Right forelimb (tissue), 1 donor: ENCODE measurements around the gene JAK2.
A peak's percentile ranks its signal among the peaks of the same experiment; 100 is the strongest.
"Not testable (repeated sequence)": the region's sequence is repeated elsewhere in the genome, so short reads cannot be mapped to it uniquely, and the experiment has no call there.

Experiments
- DNase-seq: peaks from one replicate; pipeline ENCODE4 v3.0.0-alpha.2; 2018

JAK2 gene

DNA sequence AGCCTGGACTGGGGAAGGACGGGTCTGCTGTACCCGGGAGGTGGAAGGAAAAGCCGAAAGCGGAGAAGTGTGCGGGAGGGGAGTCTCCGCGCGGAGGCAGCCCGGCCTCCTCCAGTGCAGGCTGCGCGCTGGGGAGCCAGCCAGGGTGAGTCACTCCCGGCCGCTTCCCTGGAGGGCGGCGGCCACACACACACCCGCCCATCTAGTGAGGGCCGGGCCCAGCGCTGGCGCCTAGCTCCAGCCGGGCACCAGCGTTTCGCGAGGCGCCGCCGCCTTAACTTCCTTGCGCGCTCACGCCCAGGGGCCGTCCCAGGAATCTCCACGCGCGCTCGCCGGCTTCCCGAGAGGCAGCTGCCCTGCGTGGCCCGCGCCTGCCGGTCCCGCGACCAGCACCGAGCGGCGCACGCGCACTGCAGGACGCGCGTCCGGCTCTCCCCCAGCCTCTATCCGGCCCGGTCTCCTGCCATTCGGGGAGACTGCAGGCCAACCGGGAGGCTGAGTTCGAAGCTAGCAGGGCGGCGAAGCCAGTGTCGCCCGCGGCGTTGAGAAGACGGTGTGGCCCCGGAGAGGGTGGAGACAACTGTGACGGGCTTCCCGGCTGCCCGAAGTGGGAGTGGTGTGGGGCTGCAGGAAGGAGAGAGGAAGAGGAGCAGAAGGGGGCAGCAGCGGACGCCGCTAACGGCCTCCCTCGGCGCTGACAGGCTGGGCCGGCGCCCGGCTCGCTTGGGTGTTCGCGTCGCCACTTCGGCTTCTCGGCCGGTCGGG lies at the start of gene JAK2:
Gene JAK2, plus strand, starts transcription at position 652 of the 765 bp plus-strand sequence. CDS start 36,716 bp downstream, outside the sequence.
- peak; percentile 94 for DNase-seq

DNA sequence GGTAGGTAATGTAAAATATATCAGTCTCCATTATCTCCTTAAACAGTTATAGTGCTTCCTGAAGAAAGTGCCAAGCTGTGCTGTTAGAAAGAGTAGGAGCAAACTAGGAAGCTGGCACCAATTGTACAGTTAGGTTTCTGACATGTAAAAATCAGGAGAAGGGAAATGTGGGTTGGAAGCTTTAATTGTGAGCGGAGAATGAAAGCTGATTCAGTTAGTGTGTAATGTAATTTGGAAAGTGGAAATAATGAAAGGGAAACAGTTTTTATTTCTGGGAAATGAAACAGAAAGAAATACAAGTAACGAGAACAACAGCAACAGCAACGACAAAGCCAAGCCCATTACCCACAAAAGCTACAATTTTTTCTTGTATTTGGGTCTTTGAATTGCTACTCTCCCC lies 48.8 kb upstream of the JAK2 start:
- DNase-seq, result no peak

DNA sequence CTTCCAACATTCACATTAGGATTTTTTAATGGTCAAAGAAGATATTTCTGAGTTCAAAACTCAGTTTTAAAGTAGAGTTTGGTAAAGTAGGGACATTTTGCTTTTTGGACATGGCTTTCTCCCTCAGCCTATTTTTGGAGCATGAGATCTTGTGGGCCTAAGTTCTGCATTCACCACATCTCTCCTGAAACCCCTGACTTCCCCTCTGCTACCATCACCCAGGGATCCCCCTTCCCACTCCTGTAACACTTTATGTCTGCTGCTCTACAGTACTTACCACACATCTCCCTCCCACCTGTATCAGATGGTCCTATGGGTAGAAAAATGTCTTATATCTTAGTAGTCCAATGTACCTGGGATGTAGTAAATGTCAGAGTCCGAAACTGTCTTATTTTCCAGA lies 48.2 kb upstream of the JAK2 start:
- no peak for DNase-seq

DNA sequence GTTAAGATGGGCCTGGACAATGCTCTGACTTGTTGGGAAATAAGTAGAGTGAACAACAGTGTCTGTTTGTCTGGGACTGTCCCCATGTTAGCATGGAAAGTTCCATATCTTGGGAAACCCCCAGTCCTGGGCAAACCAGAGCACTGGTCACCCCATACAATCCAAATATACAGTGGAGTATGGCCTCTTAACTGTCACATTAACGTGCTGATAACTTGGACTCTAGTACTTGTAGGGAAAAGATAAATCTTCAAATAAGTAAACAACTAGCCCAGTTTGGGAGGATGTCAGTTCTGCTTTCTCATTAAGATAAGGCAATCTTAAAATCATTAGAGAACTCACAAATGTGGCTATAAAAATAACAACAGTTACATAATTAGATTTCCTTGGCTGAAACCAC lies 47.6 kb upstream of the JAK2 start:
- DNase-seq, result no peak

DNA sequence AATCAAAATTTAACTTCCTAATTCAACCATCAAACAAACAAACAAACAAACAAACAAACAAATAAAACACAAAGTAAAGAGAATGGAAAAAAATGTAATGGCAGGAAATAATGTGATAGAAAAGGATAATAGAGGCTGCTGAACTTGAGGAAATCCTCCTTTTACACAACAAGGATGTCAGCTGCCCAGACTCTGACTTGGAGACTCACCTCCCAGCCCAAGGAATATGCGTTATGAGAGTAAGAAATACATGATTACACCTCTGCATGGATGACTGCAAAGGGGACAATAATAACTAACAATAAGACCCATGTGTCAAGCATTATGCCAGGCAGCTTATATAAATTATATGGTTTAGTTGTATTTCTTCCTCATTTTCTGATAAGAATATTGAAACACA lies 46.6 kb upstream of the JAK2 start:
- no peak for DNase-seq

DNA sequence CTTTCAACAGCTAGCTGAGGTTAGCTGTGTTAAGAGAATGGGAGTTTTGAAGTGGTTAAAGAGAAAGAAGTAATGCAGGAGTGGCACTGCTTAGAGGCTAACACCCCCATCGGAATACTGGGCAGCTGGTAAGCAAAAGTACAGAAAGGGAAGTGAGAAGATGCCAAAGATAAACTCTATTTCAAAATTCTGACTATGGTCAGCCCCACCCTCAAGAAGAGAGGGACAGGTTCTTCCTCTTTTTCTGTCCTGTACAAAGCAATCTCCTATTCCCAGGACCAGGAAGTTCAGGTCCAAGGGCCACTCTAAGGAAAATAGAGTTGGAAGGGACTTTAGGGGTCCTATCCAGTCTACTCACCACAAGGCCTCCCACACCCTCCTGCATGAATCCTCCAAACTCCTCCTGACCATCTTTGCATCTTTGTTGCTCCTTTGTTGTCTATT lies 45.9 kb upstream of the JAK2 start:
- no peak for DNase-seq

DNA sequence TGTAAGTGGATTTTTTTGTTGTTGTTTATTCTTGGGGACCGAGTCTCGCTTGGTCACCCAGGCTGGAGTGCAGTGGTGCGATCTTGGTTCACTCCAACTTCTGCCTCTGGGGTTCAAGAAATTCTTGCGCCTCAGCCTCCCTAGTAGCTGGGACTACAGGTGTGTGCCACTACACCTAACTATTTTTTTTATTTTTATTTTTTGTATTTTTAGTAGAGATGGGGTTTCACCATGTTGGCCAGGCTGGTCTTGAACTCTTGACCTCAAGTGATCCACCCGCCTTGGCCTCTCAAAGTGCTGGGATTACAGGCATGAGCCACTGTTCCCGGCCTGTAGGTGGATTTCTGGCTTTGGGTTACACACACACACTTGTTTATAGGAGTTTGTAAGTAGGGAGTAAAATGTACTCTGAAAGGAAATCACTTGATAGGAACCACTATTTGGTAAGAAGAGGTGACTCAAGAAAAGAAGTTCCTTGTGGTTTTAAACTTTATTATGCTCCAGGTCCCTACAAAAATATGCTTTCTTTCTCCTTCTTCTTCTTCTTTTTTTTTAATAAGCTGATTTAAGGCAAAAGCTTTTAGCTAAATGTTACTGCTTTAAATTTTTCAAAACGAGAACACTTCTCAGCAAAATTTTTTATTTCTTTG lies 42.9 kb upstream of the JAK2 start:
- not testable (repeated sequence) for DNase-seq

DNA sequence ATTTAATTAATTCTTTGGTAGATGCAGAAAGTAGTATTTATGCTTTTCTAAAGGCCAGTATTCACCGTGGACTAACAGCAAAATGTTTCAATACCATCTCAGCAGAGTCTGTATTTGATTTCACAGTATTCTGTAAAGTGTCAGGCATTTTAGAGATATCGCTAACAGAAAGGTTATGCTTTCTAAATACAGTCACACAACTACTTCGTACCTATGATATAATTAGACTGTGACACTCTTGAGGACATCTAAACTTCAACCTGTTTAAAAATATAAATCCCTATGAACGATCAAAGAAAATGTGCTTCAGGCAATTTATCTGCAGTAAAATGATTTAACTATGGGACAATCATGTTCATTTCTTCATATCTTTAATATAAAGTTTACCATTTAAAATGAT lies 41.7 kb upstream of the JAK2 start:
- DNase-seq, result no peak

DNA sequence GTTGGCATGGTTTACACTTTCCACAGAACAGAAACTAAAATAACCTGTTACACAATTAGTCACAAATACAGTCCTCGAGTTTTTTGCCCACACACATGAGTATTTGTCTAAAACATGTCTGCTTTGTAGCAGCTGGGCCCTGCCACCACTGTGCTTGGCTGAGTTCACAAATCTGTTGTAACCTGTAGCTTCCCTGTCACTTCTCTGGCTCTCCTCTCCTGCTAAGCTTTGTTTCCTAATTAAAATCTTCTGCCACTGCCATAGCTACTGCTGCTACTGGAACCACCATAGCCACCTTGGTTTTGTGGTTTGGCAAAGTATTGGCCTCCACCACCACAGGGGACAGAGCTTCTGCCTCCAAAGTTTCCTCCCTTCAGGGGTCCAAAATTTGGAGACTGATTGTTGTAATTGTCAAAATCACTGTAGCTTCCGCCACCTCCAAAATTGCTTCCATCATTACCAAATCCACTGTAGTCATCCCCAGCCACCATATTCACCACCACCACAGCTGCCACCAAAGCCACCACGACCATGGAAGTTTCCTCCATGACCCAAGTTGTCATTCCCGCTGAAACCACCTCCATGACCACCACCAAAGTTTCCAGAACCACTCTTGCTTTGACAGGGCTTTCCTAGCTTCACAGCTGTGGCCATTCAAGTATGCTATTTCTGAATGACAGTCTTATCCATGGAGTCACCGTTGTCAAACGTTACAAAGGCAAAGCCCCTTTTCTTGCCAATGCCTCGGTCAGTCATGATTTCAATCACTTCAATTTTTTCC lies 40.5 kb upstream of the JAK2 start:
- DNase-seq, result not testable (repeated sequence)

DNA sequence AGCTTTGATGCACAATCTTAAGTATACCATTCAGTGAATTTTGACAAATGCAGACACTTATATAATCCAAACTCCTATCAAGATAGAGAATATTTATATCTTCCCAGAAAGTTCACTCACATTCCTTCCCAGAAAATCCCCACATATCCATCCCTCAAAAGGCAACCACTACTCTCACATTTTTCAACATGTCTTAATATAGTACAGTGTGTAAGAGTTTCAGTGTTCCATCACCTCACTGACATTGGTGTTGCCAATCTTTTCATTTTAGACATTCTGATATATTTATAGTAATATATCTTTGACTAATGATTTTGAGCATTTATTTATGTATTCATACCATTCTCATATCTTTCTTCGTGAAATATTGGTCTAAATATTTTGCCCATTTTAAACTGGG lies 38.1 kb upstream of the JAK2 start:
- DNase-seq, result no peak

DNA sequence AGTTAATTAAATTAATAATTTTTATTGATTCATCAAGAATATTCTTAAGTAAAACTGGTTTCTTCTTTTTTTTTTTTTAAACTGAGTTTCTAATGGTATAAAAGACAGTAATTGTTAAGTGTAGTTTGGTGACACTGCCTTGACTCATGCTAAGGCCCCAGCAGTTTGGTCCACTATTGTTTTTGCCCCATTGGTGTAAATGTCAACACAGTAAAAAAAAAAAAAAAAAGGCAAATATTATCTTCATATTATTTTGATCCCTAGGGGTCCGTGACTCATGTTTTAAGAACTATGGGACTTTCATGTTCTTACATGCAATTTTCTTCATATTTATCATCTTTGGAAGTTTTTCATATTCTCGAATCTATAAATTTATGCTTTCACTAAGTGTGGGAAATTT lies 29.2 kb upstream of the JAK2 start:
- no peak for DNase-seq

DNA sequence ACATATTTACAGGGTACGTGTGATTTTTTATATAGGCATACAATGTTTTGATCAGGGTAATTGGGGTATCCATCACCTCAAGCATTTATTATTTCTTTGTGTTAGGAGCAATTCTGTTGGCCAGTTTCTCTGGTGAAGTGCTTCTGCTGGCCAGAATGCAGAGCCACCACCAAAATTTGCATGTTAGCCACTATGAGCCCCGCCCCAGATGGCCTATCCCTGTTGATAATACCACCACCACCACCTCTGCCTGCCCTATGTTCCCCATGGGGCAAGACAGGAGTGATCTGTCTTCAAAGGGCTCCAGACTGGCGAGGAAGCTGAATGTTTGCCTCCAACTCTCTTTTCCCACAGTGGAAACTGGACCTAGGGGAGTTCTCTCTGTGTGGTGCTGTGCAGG lies 26.0 kb upstream of the JAK2 start:
- no peak for DNase-seq

DNA sequence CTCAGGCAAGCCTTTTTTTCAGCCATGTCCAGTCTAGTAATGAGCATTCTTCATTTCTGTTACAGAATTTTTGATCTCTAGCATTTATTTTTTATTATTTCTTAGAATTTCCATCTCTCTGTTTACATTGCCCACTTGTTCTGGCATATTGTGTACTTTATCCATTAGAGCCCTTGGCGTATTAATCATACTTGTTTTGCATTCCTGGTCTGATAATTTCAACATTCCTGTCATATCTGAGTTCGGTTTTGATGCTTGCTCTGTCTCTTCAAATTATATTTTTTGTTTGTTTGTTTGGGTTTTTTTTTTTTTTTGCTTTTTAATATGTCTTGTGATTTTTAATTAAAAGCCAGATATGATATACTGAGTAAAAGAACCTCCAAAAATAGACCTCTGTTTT lies 23.0 kb upstream of the JAK2 start:
- DNase-seq, result no peak

DNA sequence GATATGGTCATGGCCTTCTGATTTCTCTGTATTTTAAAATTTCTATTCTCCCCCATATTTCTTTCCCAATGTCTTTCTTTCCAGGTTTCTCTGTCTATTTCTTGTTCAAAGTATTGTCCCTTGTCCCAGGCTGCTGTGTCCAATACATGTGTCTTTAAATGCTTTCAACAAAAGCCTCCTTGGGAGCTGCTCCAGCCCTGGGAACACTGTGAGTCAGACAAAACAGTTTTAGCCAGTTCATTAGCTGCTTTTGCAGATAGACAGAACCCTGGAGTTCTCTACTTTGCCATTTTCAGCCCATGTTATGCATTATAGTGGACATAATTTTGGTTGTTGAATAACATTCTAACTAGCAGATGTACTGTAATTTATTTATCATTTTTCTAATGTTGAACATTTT lies 20.5 kb upstream of the JAK2 start:
- no peak for DNase-seq

DNA sequence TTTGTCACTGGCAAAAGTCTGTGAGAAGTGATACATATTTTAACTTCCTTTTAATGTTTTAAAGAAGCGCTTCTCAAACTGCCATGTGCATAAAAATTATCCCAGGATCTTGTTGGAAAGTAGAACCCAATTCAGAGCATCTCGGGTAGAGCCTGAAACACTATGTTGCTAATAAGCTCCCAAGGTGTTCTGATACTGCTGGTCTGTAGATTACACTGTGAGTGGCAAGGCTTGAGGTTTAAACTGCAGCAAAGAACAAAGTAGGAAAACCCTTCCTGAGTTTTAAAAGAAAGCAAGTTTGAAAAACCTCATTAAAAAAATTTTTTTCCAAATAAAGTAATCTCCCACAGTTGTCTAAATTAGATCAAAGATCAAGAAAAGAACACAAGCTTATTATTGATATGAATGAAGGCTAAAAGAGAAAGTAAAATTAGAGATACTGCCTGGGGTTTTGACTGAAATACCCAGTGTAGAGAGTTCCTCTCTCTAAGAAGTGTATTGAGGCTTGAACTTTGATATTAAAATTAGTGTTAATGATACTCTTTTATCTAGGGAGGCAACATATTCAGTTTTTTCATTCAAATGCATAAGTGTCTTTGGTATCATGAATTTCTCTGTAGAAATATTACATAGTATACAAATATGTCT lies 19.8 kb upstream of the JAK2 start:
- no peak for DNase-seq

DNA sequence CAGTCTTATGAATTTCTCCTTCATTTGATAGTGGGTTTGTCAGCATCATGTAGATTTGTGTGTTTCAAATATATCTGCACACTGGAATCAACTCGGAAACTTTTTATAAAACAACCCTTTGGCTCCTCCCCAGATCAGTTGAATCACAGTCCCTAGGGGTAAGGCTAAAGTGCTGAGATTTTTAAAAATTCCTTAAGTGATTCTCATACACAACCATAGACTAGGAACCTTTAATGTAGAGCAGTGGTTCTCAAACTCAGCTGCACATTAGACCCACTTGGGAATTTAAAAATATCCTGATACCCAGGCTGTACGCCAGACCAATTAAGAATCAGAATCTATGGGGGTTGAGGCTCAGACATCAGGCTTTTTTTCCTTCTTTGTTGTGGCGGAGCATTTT lies 17.5 kb upstream of the JAK2 start:
- no peak for DNase-seq

DNA sequence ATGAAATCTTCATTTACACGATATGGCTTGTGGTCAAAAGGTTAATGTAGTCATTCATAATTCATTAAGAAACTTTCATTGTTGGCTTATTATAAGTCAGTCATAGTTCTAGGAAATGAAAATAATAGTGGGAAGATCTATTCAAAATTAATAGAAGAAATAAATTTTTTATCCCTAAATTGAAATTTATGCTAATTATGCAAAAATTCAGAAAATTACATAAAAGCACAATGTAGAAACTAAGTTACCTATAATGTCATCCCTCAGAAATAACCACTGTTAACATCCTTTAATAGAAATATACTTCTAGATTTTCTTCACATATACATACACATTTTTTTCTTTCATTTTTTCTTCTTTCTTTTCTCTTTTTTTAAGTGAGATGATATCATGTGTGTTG lies 15.9 kb upstream of the JAK2 start:
- no peak for DNase-seq

DNA sequence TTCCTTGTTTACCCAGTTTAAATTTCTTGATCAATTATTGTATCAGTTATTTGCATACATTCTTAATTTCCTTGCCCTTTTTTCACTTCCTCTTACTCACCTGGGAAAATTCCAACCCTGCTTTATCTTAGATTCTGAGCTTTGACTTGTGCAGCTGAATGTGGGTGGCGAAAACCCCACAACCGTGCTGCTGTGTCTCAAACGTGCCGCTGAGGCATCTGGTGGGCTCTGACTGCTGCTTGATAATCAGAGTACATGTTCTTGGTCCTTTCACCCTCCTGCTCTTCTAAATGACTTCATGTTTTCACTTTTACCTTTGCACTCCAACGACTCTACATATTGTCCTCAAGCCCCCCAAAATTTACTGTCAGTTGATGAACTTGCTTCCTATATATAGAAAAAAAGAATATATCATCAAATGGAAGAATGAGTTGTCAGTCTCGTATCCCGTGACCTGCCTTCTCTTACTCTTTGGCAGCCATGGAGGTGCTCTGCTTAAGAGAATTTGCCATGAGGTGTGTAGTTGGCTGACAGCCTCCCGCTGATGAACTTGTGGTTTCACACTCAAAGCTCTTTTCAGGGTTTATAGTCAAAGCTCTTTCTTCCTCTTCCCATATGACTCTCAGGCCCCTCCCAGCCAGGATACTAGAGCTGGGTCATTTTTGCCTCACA lies 14.0 kb upstream of the JAK2 start:
- no peak for DNase-seq

DNA sequence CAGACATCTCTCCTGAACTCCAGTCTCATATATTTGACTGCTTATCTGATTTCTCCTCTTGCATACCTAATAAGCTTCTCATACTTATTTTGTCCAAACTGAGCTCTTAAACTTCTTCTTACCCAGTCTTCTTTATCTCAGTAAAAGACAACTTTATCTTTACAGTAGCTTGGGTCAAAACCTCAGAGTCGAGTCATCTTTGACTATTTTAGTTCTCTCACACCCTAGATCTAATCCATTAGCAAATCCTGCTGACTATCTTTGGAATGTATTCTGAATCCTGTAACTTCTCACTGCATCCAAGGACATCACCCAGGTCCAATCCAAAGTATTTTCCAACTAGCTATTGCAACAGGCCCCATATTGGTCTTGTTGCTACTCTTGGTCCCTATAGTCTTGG lies 11.8 kb upstream of the JAK2 start:
- no peak for DNase-seq

DNA sequence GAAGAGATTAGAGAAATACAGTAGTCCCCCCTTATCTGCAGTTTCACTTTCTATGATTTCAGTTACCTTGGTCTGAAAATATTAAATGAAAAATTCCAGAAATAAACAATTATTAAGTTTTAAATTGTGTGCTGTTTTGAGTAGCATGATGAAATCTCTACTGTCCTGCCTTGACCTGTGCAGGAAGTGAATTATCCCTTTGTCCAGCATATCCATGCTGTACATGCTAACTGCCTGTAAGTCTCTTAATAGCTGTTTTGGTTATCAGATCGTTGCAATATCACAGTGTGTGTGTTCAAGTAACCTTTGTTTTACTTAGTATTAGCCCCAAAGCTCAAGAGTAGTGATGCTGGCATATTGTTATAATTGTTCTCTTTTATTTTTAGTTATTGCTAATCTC lies 11.2 kb upstream of the JAK2 start:
- DNase-seq, result no peak

DNA sequence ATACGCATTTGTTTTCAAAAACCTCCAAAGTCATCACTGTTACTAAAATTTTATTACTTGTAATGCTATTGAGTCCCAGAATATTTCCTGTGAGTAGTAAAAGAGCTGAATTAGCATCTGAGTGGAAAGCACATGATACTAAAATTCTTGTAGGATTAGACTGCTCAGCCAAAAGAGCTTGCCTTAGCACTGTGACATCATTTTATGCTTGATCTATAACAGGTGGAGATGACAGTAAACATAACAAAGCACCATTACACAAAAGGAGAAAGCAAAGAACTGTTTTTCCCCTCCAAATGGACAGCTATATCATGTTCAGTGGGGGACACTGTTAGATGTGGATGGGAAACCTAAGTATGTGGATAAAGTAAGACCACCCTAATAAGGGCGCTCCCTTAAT lies 5.8 kb upstream of the JAK2 start:
- no peak for DNase-seq

DNA sequence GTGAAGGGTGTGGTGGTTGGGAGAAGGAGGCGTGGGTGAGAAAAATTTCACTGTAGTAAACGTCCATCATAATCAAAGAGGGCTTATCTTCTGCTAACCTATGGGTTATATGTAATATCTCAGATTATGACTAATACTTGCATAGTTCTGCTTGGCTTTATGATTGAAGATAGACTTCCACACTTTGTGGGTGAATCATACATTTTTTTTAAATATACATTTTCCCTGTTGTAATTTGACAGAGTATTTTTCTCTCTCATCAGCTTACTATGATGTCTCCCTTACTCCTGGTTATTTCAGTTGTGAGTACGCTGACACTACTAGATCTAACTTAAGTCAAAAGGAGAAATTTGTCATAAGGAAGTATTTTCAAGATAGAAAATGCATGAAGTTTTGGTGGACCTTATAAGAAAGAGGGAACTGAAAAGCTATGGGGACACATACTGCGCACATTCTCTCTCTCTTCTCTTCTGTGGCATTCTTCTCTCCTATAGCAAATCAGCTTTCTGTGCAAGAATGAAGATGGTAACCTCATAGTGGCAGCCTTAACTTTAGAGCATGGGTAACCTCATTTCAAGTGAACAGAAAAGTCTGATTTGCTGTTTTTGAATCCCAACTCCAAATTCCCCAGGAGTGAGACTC lies 4.9 kb upstream of the JAK2 start:
- no peak for DNase-seq
